ENCODE data around the gene PKNOX2. TPM values are rescaled to one million over a fixed set of nuclear protein-coding genes. Genes with fewer than 3 reads are reported as not detected.

PKNOX2 gene
- total and polyA plus RNA-seq, 2 of the 8 experiments (the other 6 are each of a cell fraction or from before 2014, with no cell fraction given), result 2.0 TPM

DNA sequence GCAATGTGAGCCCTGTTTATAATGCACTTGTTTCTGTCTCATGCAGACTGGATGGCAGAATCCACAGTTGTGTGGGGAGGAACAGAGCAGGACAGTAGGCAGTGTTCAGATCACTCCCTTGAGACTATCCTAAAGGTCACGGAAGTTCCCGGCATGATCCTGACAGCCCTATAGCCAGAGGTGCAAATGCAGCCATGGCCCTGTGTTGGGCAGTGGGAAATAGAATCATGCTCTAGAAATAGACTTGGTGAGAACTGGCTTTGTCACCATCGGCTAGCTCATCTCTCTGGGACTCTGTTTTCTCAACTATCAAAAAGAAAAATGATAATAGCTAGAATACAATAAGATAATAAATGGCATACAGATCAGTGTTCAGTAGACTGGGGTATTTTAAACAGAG lies 208.4 kb downstream of the PKNOX2 start:
- WGBS, 2 experiments (ENCODE audit: extremely low coverage in 1 of 2, insufficient coverage in 1 of 2, insufficient read length in 1 of 2, insufficient replicate concordance in 2 of 2, low coverage in 1 of 2, low lambda C conversion rate in 2 of 2, missing lambda C conversion rate in 1 of 2), result 97% methylated on average over 3 of the region's 3 CpGs; no CpG with 5 or more reads in 1 of the 2 experiments
- H3K4me3 ChIP-seq (ENCODE audit: extremely low read depth in 1 of 4, insufficient read depth in 2 of 4, low read depth in 3 of 4, low read length in 4 of 4), result no peak overlapping the region
- H2BK15ac ChIP-seq (ENCODE audit: low read length), result peak overlapping the region; percentile 90

More for the DNA sequence above, 208.4 kb downstream of the PKNOX2 start:
- Histone ChIP-seq H3K56ac (replicated peaks; ENCODE audit: insufficient read length, low read depth, low read length) (no peak overlapping the region), H2BK5ac (ENCODE audit: low read depth, low read length) (0 out of 2 replicates have a peak overlapping the region, but pooled peaks have one; percentile 18), H3K4me2 (ENCODE audit: insufficient read depth in 1 of 2, low read depth in 2 of 2, low read length in 2 of 2) (no peak overlapping the region), H4K20me1 (replicated peaks in 1 of 2; ENCODE audit: control insufficient read depth in 1 of 2, insufficient read depth in 2 of 2, low read length in 2 of 2) (no peaks in the 10 kb centered on the region), H3K27me3 (replicated peaks in 1 of 4; ENCODE audit: control insufficient read depth in 3 of 4, extremely low read depth in 1 of 4, insufficient read depth in 3 of 4, low read length in 3 of 4) (peaks cover 0 to 4% (median 0%) of the 10 kb centered on the region in 4 experiments; a peak in 2 of 7 replicates), H3K9ac (replicated peaks in 1 of 4; ENCODE audit: extremely low read depth in 1 of 4, low read depth in 3 of 4, low read length in 3 of 4) (no peak overlapping the region), H4K91ac (replicated peaks; ENCODE audit: insufficient read length, low read length) (peak overlapping the region; percentile 12), H2AFZ (ENCODE audit: low read length) (no peak overlapping the region), H3K23ac (ENCODE audit: insufficient read length) (no peak overlapping the region), H2AK5ac (ENCODE audit: low read depth, low read length) (no peak overlapping the region), H2BK20ac (ENCODE audit: low read length) (peak overlapping the region; percentile 96), H2BK120ac (replicated peaks; ENCODE audit: low read depth, low read length) (peak overlapping the region; percentile 70), H2BK12ac (ENCODE audit: low read depth, low read length) (peak overlapping the region; percentile 62; the same call in 1 of the 2 replicates), H3K79me2 (ENCODE audit: control insufficient read depth in 1 of 2, insufficient read depth in 2 of 2, low read length in 2 of 2) (no peaks in the 10 kb centered on the region), H3K14ac (ENCODE audit: insufficient read length) (no peak overlapping the region), H3K18ac (ENCODE audit: extremely low read depth, low read length) (no peak overlapping the region), H4K5ac (ENCODE audit: insufficient read length, low read depth, low read length) (no peak overlapping the region), H3K23me2 (ENCODE audit: low read depth, low read length) (peaks cover 9% of the 10 kb centered on the region; the same call in 1 of the 2 replicates), H3K9me3 (ENCODE audit: insufficient read depth in 2 of 2, low read depth in 1 of 2, low read length in 1 of 2) (no peaks in the 10 kb centered on the region), H3K4ac (replicated peaks; ENCODE audit: insufficient read length, low read depth, low read length) (peak overlapping the region; percentile 1), H3K79me1 (ENCODE audit: low read depth, low read length) (no peaks in the 10 kb centered on the region), H3K27ac (ENCODE audit: low read depth, low read length) (no peak overlapping the region), H3K36me3 (ENCODE audit: control insufficient read depth in 2 of 4, insufficient read depth in 4 of 4, low read length in 3 of 4) (no peaks in the 10 kb centered on the region), H3K4me1 (replicated peaks in 1 of 4; ENCODE audit: control insufficient read depth in 3 of 4, insufficient read depth in 4 of 4, low read length in 3 of 4) (peaks cover 25 to 41% (median 38%) of the 10 kb centered on the region in 4 experiments), H4K8ac (ENCODE audit: extremely low read depth, insufficient read depth, low read length) (no peak overlapping the region)
- TF ChIP-seq PHF8 (conservative IDR thresholded peaks at IDR 0.05; ENCODE audit: low read depth, low read length), result no peak
- TF ChIP-seq CBX5 (IDR thresholded peaks at IDR 0.05; ENCODE audit: low read depth, low read length), result no peak
- TF ChIP-seq TEAD4 (IDR thresholded peaks at IDR 0.05; ENCODE audit: low read depth, low read length), result no peak
- TF ChIP-seq SIRT6 (IDR thresholded peaks at IDR 0.05; ENCODE audit: low read length), result no peak
- TF ChIP-seq KDM1A (IDR thresholded peaks at IDR 0.05; ENCODE audit: borderline replicate concordance, low read length), result no peak
- no peak for DNase-seq (ENCODE audit: low read depth in 1 of 2, low spot score in 2 of 2)
- POLR2A ChIA-PET (ENCODE audit: partially characterized antibody), result interaction anchor here (1.0 to 2.7 kb wide), 4 partner anchors 9 to 24 kb away, joined by 3 to 15 read pairs (median 4); no protein-coding TSS in a partner anchor
- no peak for FAIRE-seq
- CTCF ChIA-PET (ENCODE audit: partially characterized antibody), result interaction anchor here (0.6 to 16.9 kb wide), 19 partner anchors 9 to 607 kb away, joined by 3 to 315 read pairs (median 5); no protein-coding TSS in a partner anchor

All from H1 (cell line).